ENCODE measurements around the gene MLLT11.

MLLT11 gene

DNA sequence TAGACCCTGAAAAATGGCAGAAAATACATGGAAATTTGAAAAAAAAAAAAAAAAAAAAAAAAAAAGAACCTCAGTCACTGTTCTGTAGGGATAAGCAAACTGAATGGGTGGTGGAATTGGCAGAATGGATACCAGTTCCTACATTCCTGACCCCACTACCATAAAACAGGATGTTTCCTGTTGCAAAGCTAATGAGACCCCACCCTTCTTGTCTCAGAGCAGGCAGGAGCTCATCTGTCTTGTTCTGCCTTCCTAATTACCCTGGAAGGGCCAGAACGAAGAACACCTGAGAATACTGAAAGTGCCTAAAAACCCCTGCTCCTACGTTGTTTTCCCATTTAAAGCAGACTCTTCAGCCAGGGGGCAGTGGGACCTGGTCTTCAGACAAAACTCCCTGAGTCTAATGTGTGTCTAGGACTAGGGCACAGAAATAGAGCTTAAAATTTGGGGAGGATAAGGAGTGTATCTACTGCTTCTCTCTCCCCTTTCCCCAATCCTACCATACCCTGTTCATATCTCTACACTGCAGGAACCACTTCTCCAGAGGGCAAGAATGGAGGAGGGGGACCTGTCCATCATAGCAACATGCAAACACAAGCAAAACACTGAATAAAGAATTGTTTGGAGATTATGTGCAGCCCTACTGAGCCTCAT lies 8.7 kb upstream of the MLLT11 start:
- H3K4me3 ChIP-seq (ENCODE audit: low read depth, low read length): no peak overlapping the region
- DNase-seq (ENCODE audit: low read depth): no peak
- TF ChIP-seq MYC (IDR thresholded peaks at IDR 0.05; ENCODE audit: low read depth, low read length): no peak
- TF ChIP-seq POLR2A (IDR thresholded peaks at IDR 0.05; ENCODE audit: extremely low read depth, insufficient read length): no peak
- TF ChIP-seq MAX (IDR thresholded peaks at IDR 0.05; ENCODE audit: low read depth, low read length): no peak
- TF ChIP-seq CTCF (IDR thresholded peaks at IDR 0.05; ENCODE audit: low read depth, low read length): no peak

DNA sequence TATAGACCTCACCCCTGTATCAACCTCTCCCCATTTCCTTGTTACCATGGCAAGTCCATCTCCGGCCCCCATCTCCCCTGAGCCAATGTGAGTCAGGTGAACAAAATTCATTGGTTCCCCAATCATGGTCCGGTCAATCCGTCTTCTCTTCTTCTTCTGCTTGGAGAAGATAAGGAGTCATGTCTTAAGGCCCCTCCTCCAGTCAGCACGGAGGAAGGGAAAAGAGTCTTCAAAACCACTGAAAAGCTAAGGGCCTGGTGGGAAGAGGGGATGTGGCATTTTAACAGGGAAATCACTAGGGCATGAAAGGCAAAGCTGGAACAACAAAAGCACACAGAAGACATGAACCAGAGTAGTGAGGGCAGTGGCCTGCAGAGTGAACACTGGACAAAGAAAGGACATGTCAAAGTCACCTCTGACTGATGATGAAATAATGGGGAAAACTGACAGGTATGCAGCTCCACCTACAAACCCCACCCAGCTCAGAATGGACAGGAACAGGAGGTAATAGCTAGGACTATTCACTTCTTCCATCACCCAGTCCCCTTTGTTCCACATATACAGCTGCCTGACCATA lies 5.1 kb upstream of the MLLT11 start:
- no peak for DNase-seq (ENCODE audit: low read depth)
- H3K4me3 ChIP-seq (ENCODE audit: low read depth, low read length): no peak overlapping the region
- TF ChIP-seq CTCF (IDR thresholded peaks at IDR 0.05; ENCODE audit: low read depth, low read length): no peak
- TF ChIP-seq MAX (IDR thresholded peaks at IDR 0.05; ENCODE audit: low read depth, low read length): no peak
- no peak for TF ChIP-seq MYC (IDR thresholded peaks at IDR 0.05; ENCODE audit: low read depth, low read length)
- TF ChIP-seq POLR2A (IDR thresholded peaks at IDR 0.05; ENCODE audit: extremely low read depth, insufficient read length): no peak

DNA sequence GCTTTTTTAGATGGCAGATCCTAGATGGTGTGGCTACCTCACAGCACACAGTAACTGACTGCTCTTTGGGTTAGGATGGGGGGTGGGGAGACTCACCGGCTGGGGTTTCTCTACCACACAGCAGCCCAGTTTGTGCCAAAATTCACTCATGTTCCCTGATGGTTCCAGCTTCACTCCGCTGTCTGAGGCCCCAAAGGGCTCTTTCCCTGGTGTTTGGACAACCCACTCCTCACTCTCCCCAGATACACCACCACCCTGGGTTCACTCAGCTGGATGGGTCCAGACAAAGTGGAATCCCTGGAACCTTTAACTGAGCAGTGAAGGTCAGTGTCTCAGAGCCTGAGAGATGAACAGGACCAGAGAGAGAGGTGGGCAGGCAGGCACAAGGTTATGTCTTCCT lies 4.6 kb upstream of the MLLT11 start:
- peak overlapping the region; percentile 23 for H3K4me3 ChIP-seq (ENCODE audit: low read depth, low read length)
- no peak for TF ChIP-seq MAX (IDR thresholded peaks at IDR 0.05; ENCODE audit: low read depth, low read length)
- no peak for TF ChIP-seq CTCF (IDR thresholded peaks at IDR 0.05; ENCODE audit: low read depth, low read length)
- no peak for TF ChIP-seq MYC (IDR thresholded peaks at IDR 0.05; ENCODE audit: low read depth, low read length)
- TF ChIP-seq POLR2A (IDR thresholded peaks at IDR 0.05; ENCODE audit: extremely low read depth, insufficient read length): no peak
- DNase-seq (ENCODE audit: low read depth): no peak

GRCh38 chr1:151056149-151056548 lies 4.0 kb upstream of the MLLT11 start:
- H3K4me3 ChIP-seq (ENCODE audit: low read depth, low read length): peak overlapping the region; percentile 49
- TF ChIP-seq CTCF (IDR thresholded peaks at IDR 0.05; ENCODE audit: low read depth, low read length) (no peak), POLR2A (IDR thresholded peaks at IDR 0.05; ENCODE audit: extremely low read depth, insufficient read length) (no peak), MAX (IDR thresholded peaks at IDR 0.05; ENCODE audit: low read depth, low read length) (no peak)
- peak; percentile 36 for DNase-seq (ENCODE audit: low read depth)

GRCh38 chr1:151058692-151059091 lies 1.5 kb upstream of the MLLT11 start:
- peak; percentile 38 for DNase-seq (ENCODE audit: low read depth)
- TF ChIP-seq MAX (IDR thresholded peaks at IDR 0.05; ENCODE audit: low read depth, low read length): no peak
- no peak for TF ChIP-seq MYC (IDR thresholded peaks at IDR 0.05; ENCODE audit: low read depth, low read length)
- TF ChIP-seq POLR2A (IDR thresholded peaks at IDR 0.05; ENCODE audit: extremely low read depth, insufficient read length): no peak
- TF ChIP-seq CTCF (IDR thresholded peaks at IDR 0.05; ENCODE audit: low read depth, low read length): no peak
- peak overlapping the region; percentile 99 for H3K4me3 ChIP-seq (ENCODE audit: low read depth, low read length)
